ENCODE data around the gene OGDH.

OGDH gene

GRCh38 chr7:44646176-44646920 is 39.9 kb downstream of the OGDH start:
- peaks cover 26 to 41% of the 10 kb centered on the region in 2 donors for H3K36me3 Mint-ChIP-seq

GRCh38 chr7:44646921-44647636 is 40.7 kb downstream of the OGDH start:
- Mint-ChIP-seq H3K27me3 (no peaks in the 10 kb centered on the region), H3K4me1 (peaks cover 5 to 10% of the 10 kb centered on the region in 2 donors), H3K36me3 (peaks cover 26 to 41% of the 10 kb centered on the region in 2 donors), H3K9me3 (no peaks in the 10 kb centered on the region), H3K27ac (peak overlapping the region; percentile 20), H3K4me3 (no peak overlapping the region)
- DNase-seq = no peak
- ATAC-seq (replicated peaks) = no peak

More at GRCh38 chr7:44646176-44646920, 39.9 kb downstream of the OGDH start:
- Mint-ChIP-seq H3K27me3 (no peaks in the 10 kb centered on the region), H3K27ac (no peak overlapping the region), H3K4me3 (no peak overlapping the region), H3K9me3 (no peaks in the 10 kb centered on the region), H3K4me1 (peaks cover 5 to 12% of the 10 kb centered on the region in 2 donors)
- DNase-seq (no peak), ATAC-seq (replicated peaks) (no peak)

- no peak overlapping the region for H3K4me3 Mint-ChIP-seq
- H3K36me3 Mint-ChIP-seq = peaks cover 23 to 44% of the 10 kb centered on the region in 2 donors
- H3K9me3 Mint-ChIP-seq = no peaks in the 10 kb centered on the region
- DNase-seq (no peak), ATAC-seq (replicated peaks) (no peak)
- H3K4me1 Mint-ChIP-seq = peaks cover 5 to 10% of the 10 kb centered on the region in 2 donors
- H3K27me3 Mint-ChIP-seq = no peaks in the 10 kb centered on the region
- peak overlapping the region; percentile 25 for H3K27ac Mint-ChIP-seq
These were observed 41.7 kb downstream of the OGDH start for GRCh38 chr7:44647981-44648714.

- Mint-ChIP-seq H3K9me3 (no peaks in the 10 kb centered on the region), H3K36me3 (peaks cover 17 to 42% of the 10 kb centered on the region in 2 donors), H3K4me3 (no peak overlapping the region), H3K27ac (no peak overlapping the region), H3K4me1 (peaks cover 5 to 7% of the 10 kb centered on the region in 2 donors), H3K27me3 (no peaks in the 10 kb centered on the region)
- DNase-seq = no peak
- no peak for ATAC-seq (replicated peaks)
These were observed 43.8 kb downstream of the OGDH start for GRCh38 chr7:44650242-44650641.

- no peak for DNase-seq
- no peaks in the 10 kb centered on the region for H3K9me3 Mint-ChIP-seq
- peaks cover 12 to 41% of the 10 kb centered on the region in 2 donors for H3K36me3 Mint-ChIP-seq
- H3K27ac Mint-ChIP-seq = peak overlapping the region; percentile 47
- H3K4me3 Mint-ChIP-seq = no peak overlapping the region
- no peaks in the 10 kb centered on the region for H3K27me3 Mint-ChIP-seq
- no peak for ATAC-seq (replicated peaks)
- peaks cover 5 to 6% of the 10 kb centered on the region in 2 donors for H3K4me1 Mint-ChIP-seq
These were observed 44.3 kb downstream of the OGDH start for GRCh38 chr7:44650772-44651171.

- peaks cover 2 to 4% of the 10 kb centered on the region in 2 donors for H3K4me1 Mint-ChIP-seq
- no peaks in the 10 kb centered on the region for H3K9me3 Mint-ChIP-seq
- H3K27me3 Mint-ChIP-seq = no peaks in the 10 kb centered on the region
- H3K27ac Mint-ChIP-seq = no peak overlapping the region
- no peak for DNase-seq
- H3K4me3 Mint-ChIP-seq = no peak overlapping the region
- H3K36me3 Mint-ChIP-seq = peaks cover 25 to 54% of the 10 kb centered on the region in 2 donors
- ATAC-seq (replicated peaks) = no peak
These were observed 46.1 kb downstream of the OGDH start for GRCh38 chr7:44652535-44652934.

GRCh38 chr7:44654255-44654796 is 47.9 kb downstream of the OGDH start:
- H3K27me3 Mint-ChIP-seq = no peaks in the 10 kb centered on the region
- no peak overlapping the region for H3K27ac Mint-ChIP-seq

GRCh38 chr7:44655341-44655740 is 48.9 kb downstream of the OGDH start:
- Mint-ChIP-seq H3K9me3 (peaks cover 0 to 6% of the 10 kb centered on the region in 2 donors), H3K36me3 (peaks cover 36 to 64% of the 10 kb centered on the region in 2 donors)

More at GRCh38 chr7:44654255-44654796, 47.9 kb downstream of the OGDH start:
- ATAC-seq (replicated peaks) (no peak), DNase-seq (no peak)
- Mint-ChIP-seq H3K36me3 (peaks cover 27 to 58% of the 10 kb centered on the region in 2 donors), H3K9me3 (peaks cover 0 to 2% of the 10 kb centered on the region in 2 donors), H3K4me1 (peaks cover 2 to 4% of the 10 kb centered on the region in 2 donors), H3K4me3 (no peak overlapping the region)

GRCh38 chr7:44658979-44659378 is 52.6 kb downstream of the OGDH start:
- Mint-ChIP-seq H3K36me3 (peaks cover 58 to 84% of the 10 kb centered on the region in 2 donors), H3K4me3 (no peak overlapping the region), H3K27ac (no peak overlapping the region), H3K27me3 (no peaks in the 10 kb centered on the region), H3K4me1 (peaks cover 7 to 16% of the 10 kb centered on the region in 2 donors), H3K9me3 (peaks cover 7 to 11% of the 10 kb centered on the region in 2 donors)
- ATAC-seq (replicated peaks) (no peak), DNase-seq (no peak)

More at GRCh38 chr7:44655341-44655740, 48.9 kb downstream of the OGDH start:
- DNase-seq (no peak), ATAC-seq (replicated peaks) (no peak)
- Mint-ChIP-seq H3K27me3 (no peaks in the 10 kb centered on the region), H3K4me1 (peaks cover 7 to 10% of the 10 kb centered on the region in 2 donors), H3K27ac (no peak overlapping the region), H3K4me3 (no peak overlapping the region)

GRCh38 chr7:44661233-44661632 is 54.8 kb downstream of the OGDH start:
- H3K36me3 Mint-ChIP-seq = peaks cover 60 to 81% of the 10 kb centered on the region in 2 donors
- ATAC-seq (replicated peaks) (no peak), DNase-seq (no peak)
- no peak overlapping the region for H3K4me3 Mint-ChIP-seq
- H3K27ac Mint-ChIP-seq = no peak overlapping the region
- no peaks in the 10 kb centered on the region for H3K27me3 Mint-ChIP-seq
- peaks cover 9 to 25% of the 10 kb centered on the region in 2 donors for H3K4me1 Mint-ChIP-seq
- peaks cover 7 to 11% of the 10 kb centered on the region in 2 donors for H3K9me3 Mint-ChIP-seq

GRCh38 chr7:44664780-44665461 is 58.5 kb downstream of the OGDH start:
- Mint-ChIP-seq H3K36me3 (peaks cover 59 to 73% of the 10 kb centered on the region in 2 donors), H3K27me3 (no peaks in the 10 kb centered on the region), H3K27ac (no peak overlapping the region), H3K4me3 (no peak overlapping the region), H3K4me1 (peaks cover 14 to 31% of the 10 kb centered on the region in 2 donors), H3K9me3 (peaks cover 6 to 7% of the 10 kb centered on the region in 2 donors)
- ATAC-seq (replicated peaks) = no peak
- DNase-seq = no peak

GRCh38 chr7:44665531-44666213 is 59.2 kb downstream of the OGDH start:
- Mint-ChIP-seq H3K27me3 (no peaks in the 10 kb centered on the region), H3K4me1 (peaks cover 14 to 30% of the 10 kb centered on the region in 2 donors)
- no peak for ATAC-seq (replicated peaks)

GRCh38 chr7:44666566-44666965 is 60.1 kb downstream of the OGDH start:
- Mint-ChIP-seq H3K4me3 (no peak overlapping the region), H3K27ac (peak overlapping the region; percentile 43), H3K9me3 (no peaks in the 10 kb centered on the region), H3K4me1 (peaks cover 16 to 30% of the 10 kb centered on the region in 2 donors), H3K27me3 (no peaks in the 10 kb centered on the region), H3K36me3 (peaks cover 54 to 67% of the 10 kb centered on the region in 2 donors)
- DNase-seq (no peak), ATAC-seq (replicated peaks) (no peak)

More at GRCh38 chr7:44665531-44666213, 59.2 kb downstream of the OGDH start:
- no peak overlapping the region for H3K4me3 Mint-ChIP-seq
- H3K9me3 Mint-ChIP-seq = peaks cover 5 to 6% of the 10 kb centered on the region in 2 donors
- no peak for DNase-seq
- H3K36me3 Mint-ChIP-seq = peaks cover 56 to 71% of the 10 kb centered on the region in 2 donors
- no peak overlapping the region for H3K27ac Mint-ChIP-seq

Data from stimulated activated naive B cell treated with anti-CD40 and anti-IgM and Interleukin-4, amounts not matched to agents 10 μg/mL and 1 μg/mL and 100 μg/mL, for 72 hours (primary cell).